Heart left ventricle (tissue), 13 donors: ENCODE data around the gene UGT1A6.

ENCODE experiments used
- POLR2A ChIP-seq, 2 donors: fragments of 450-650 bp; IDR thresholded peaks; one replicate each; pipeline ENCODE4 v1.6.1; 2017; ENCODE audit warnings: antibody characterized with exemption in 2 of 2, mild to moderate bottlenecking in 2 of 2, moderate library complexity in 2 of 2
- TF ChIP-seq, protein P1 (sequence below), 12 donors: fragments of 200-600 bp; sonication (generic) in 4 of 12; IDR thresholded peaks; one replicate each; pipeline versions ENCODE4 v1.5.0 to v1.8.0; 2018 to 2022; ENCODE audit warnings: antibody characterized with exemption in 12 of 12, mild to moderate bottlenecking in 5 of 12
- donor health status: ischemic (EF 13 %, LVEDD 7.1; RV severe dilation, severe dysfunction).
- donor health status: DM: no; HTN: yes; CAD: no.
- donor health status: DM: no; HTN: no; CAD: no.
- donor health status: ischemic (EF 25% LVEDD 6.9; RV normal size, moderate dysfunction).
- donor health status: ischemic (EF 25% LVEDD 5.7; RV mildly dilated, moderate dysfunction).
- donor health status: ischemic (EF 35%, LVEDD 5.7; RV mildly dilated, moderate dysfunction).
- donor health status: nonischemic (EF 11% LVEDD 7.7; RV severe dilation, severe dysfunction).
- donor health status: DM: yes; HTN: yes; CAD: no.
- donor health status: PGD.
- donor health status: ischemic (EF 29% LVEDD 5.4; RV normal size, mild dysfunction).
- donor health status: nonischemic (EF 23%, LVEDD 6.1; RV moderate dilation, normal function).

DNA sequence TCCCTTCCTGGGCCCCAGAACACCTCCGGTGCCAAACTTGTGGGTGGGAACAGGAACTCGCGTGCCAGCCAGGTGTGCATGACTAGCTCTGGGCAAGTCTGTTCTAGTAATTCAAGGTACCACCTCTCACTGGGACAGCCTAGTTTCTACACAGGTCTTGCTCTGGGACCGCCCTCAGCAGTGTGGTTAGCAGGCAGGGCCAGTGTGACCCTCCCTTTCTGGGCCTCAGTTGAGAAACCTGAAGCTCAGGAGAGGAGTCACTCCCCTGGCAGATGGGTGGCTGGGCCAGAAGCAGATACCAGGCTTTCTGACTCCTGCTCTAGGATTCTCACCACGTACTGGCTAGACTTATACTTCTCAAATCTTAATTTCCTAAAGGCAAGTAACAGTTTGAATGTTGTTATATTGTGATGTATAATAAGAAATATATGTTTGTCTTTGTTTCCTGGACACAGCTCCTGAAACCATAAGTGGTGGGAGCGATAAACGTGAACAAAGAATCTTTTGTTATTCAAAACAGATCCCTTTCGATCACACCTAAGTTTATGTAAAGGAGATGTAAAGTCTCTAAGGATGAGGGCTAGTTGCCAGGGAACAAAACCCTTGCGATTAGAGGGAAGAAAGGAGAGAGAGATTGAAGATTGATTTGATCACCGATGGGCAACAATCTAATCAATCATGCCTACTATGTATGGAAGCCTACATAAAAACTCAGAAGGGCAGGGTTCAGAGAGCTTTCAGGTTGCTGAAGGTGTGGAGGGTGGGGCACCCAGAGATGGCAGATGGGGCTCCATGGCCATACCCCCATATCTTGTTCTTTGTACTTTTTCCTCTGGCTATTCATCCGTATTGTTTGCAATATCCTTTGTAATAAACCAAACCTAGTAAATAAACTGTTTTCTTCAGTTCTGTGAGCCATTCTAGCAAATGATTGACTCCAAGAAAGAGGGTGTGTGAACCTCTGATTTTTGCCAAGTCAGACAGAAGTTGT lies 952 bp upstream of the UGT1A6 start:
- TF ChIP-seq, protein P1, sequence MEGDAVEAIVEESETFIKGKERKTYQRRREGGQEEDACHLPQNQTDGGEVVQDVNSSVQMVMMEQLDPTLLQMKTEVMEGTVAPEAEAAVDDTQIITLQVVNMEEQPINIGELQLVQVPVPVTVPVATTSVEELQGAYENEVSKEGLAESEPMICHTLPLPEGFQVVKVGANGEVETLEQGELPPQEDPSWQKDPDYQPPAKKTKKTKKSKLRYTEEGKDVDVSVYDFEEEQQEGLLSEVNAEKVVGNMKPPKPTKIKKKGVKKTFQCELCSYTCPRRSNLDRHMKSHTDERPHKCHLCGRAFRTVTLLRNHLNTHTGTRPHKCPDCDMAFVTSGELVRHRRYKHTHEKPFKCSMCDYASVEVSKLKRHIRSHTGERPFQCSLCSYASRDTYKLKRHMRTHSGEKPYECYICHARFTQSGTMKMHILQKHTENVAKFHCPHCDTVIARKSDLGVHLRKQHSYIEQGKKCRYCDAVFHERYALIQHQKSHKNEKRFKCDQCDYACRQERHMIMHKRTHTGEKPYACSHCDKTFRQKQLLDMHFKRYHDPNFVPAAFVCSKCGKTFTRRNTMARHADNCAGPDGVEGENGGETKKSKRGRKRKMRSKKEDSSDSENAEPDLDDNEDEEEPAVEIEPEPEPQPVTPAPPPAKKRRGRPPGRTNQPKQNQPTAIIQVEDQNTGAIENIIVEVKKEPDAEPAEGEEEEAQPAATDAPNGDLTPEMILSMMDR (IDR thresholded peaks at IDR 0.05): no peak
- no peak for TF ChIP-seq POLR2A (IDR thresholded peaks at IDR 0.05)
